ENCODE data around the gene KLK8.
A peak's percentile ranks its signal among the peaks of the same experiment; 100 is the strongest.

KLK8 gene

GRCh38 chr19:51022526-51022925 is 21.1 kb upstream of the KLK8 start:
- Histone ChIP-seq H3K4me3 (ENCODE audit: low read depth, low read length) (no peak overlapping the region), H3K27me3 (peaks cover 84% of the 10 kb centered on the region), H3K9me3 (no peaks in the 10 kb centered on the region), H3K36me3 (no peaks in the 10 kb centered on the region), H3K4me1 (no peaks in the 10 kb centered on the region)
- TF ChIP-seq CTCF (IDR thresholded peaks at IDR 0.05; ENCODE audit: low read depth, low read length) = no peak
- no peak for DNase-seq

GRCh38 chr19:51020988-51021651 is 19.7 kb upstream of the KLK8 start:
- no peaks in the 10 kb centered on the region for H3K36me3 ChIP-seq
- H3K4me1 ChIP-seq = no peaks in the 10 kb centered on the region
- H3K9me3 ChIP-seq = no peaks in the 10 kb centered on the region
- DNase-seq = peak; percentile 27
- TF ChIP-seq CTCF (IDR thresholded peaks at IDR 0.05; ENCODE audit: low read depth, low read length) = peak; percentile 71
- H3K27me3 ChIP-seq = peaks cover 80% of the 10 kb centered on the region
- no peak overlapping the region for H3K4me3 ChIP-seq (ENCODE audit: low read depth, low read length)

GRCh38 chr19:51019544-51019925 is 18.1 kb upstream of the KLK8 start, which contains the start of gene KLK10:
TSS of gene KLK10 (minus strand) at chr19:51019709. CDS start at chr19:51019130, 579 bp downstream.
- Histone ChIP-seq H3K27me3 (peaks cover 65% of the 10 kb centered on the region), H3K4me1 (no peaks in the 10 kb centered on the region), H3K36me3 (no peaks in the 10 kb centered on the region), H3K9me3 (no peaks in the 10 kb centered on the region), H3K4me3 (ENCODE audit: low read depth, low read length) (no peak within 1 kb of the TSS)
- no peak for DNase-seq
- TF ChIP-seq CTCF (IDR thresholded peaks at IDR 0.05; ENCODE audit: low read depth, low read length) = no peak

- H3K4me3 ChIP-seq (ENCODE audit: low read depth, low read length) = no peak overlapping the region
- H3K27me3 ChIP-seq = peaks cover 62% of the 10 kb centered on the region
- H3K36me3 ChIP-seq = no peaks in the 10 kb centered on the region
- H3K4me1 ChIP-seq = no peaks in the 10 kb centered on the region
- no peaks in the 10 kb centered on the region for H3K9me3 ChIP-seq
- no peak for DNase-seq
- no peak for TF ChIP-seq CTCF (IDR thresholded peaks at IDR 0.05; ENCODE audit: low read depth, low read length)
These were observed 17.5 kb upstream of the KLK8 start for GRCh38 chr19:51018745-51019543.

- Histone ChIP-seq H3K4me1 (no peaks in the 10 kb centered on the region), H3K4me3 (ENCODE audit: low read depth, low read length) (no peak overlapping the region), H3K27me3 (peaks cover 43% of the 10 kb centered on the region), H3K36me3 (no peaks in the 10 kb centered on the region), H3K9me3 (no peaks in the 10 kb centered on the region)
- peak; percentile 27 for DNase-seq
- TF ChIP-seq CTCF (IDR thresholded peaks at IDR 0.05; ENCODE audit: low read depth, low read length) = peak; percentile 45
These were observed 15.6 kb upstream of the KLK8 start for GRCh38 chr19:51016798-51017683.

Measured in BE2C (cell line).